GM21717 (cell line): ENCODE data around the gene ADPRHL1.
"Not testable (repeated sequence)": the region's sequence is repeated elsewhere in the genome, so short reads cannot be mapped to it uniquely, and the experiment has no call there.

Source experiments
- ATAC-seq: cut with Tn5 transposase; IDR thresholded peaks from one replicate; pipeline ENCODE4 v1.9.1; 2021; ENCODE audit warnings: mild to moderate bottlenecking, moderate library complexity; ENCODE audit not compliant: unreplicated experiment

Gene ADPRHL1

DNA sequence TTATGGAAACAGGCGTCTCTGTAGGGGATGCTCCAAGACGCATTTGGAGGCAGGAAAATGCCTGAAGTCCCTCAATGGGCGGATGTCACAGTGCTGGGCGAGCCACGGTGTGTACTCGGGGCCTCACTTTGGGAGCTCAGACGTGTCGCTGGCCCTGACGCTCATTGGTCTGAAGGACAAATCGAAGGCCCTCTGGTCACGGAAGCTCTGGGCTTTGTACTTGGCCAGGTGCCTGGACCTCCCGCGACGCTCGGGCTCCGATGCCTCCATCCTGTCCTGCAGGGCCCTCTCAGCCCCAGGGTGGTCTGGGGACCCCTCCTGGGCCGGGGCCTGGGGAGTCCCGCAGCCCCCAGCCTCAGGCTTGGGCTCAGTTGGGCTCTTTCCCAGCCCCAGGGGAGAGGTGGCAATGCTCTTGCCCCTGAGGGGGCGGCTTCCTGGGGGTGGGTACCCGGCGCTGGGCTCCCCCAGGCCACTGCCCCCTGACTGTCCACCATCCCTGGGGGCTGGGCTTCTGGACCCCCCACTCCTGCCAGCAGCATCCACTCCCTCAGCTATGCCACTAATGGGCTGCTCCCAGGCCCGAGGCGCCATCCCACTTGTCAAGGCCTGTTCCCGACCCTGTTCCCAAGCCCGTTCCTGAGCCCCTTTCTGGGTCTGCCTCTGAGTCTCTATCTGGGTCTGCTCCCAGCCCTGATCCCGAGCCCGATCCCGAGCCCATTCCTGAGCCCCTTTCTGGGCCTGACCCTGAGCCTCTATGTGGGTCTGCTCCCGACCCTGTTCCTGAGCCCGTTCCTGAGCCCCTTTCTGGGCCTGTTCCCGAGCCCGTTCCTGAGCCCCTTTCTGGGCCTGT, 49.8 kb downstream of the ADPRHL1 start:
- no peak for ATAC-seq

DNA sequence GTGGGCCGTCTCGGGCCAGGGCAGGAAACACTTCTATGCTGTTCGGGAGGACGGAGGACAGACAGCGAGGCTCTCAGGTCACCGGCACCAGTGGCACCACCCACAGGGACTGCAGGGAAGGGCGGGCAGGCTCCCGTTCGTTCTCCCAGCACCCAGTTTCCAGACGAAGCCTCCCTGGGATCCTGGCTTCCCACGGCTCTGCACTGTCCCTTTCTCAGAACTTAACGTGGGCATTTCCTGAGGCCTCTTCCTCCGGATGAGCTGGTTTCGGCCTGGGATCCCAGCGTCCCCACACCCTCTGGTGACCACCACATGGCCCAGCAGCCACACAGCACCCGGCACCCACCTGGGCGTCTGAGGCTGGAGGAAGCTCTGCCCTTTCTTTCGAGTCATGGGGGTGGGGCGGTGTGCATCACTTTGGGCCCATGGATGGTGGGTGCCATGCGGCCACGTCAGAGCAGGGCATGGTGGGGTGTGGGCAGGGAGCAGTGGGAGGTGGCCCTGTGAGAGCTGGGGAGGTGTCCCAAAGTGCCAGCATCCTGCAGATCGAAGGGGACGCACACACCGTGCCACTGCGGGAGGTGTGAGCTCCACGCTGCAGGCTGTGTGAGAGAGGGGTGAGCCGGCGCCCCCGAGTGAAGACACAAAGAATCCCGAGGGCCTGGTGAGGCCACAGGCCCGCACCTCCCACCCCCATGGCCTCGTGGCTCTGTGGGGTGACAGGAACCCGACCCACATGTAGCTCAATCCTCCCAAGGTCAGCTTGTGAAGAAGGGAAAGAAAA, 50.6 kb downstream of the ADPRHL1 start:
- ATAC-seq, result no peak

DNA sequence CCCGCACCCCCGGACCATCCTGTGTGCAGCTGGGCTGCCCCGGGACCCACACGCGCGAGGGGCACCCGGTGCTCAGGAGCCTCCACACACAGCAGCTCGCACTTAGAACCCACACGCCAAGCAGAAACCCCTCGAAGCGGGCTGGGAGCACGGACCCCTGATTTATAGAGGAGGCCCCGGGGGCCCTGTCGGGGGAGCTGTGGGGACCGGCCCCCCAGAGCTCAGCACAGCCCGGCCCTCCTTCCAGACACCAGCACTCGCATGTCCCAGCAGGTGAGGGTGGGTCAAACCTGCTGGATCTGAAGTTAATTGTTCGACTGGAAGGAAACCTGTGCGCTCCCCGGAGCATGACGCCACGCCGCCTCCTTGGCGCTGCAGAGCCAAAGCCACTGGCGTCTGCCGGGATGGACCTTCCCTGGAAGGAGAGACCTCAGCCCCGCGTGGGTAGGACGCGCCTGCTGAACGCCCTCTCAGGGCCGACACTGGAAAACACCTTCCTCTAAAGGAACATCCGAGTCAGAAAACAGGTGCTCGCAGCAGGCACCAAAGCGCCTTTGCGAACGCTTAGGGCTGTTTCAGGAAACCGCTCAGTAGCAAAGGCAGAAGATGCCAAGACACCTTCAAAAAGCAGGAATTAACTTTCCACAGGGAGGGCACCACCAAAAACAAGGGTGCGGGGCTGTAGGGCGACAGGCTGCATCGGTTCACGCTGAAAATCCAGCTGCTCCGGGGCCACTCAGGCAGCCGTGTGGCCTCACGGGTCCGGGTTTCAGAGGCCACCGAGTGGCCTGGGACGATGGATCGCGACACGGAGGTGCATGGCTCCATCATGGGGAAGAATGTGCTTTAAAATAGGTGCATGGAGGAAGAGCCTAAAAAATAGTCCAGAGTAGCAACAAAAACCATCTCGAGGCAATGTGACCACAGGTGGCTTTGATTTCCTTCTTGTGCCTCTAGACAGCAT, 51.6 kb downstream of the ADPRHL1 start:
- ATAC-seq, result no peak

DNA sequence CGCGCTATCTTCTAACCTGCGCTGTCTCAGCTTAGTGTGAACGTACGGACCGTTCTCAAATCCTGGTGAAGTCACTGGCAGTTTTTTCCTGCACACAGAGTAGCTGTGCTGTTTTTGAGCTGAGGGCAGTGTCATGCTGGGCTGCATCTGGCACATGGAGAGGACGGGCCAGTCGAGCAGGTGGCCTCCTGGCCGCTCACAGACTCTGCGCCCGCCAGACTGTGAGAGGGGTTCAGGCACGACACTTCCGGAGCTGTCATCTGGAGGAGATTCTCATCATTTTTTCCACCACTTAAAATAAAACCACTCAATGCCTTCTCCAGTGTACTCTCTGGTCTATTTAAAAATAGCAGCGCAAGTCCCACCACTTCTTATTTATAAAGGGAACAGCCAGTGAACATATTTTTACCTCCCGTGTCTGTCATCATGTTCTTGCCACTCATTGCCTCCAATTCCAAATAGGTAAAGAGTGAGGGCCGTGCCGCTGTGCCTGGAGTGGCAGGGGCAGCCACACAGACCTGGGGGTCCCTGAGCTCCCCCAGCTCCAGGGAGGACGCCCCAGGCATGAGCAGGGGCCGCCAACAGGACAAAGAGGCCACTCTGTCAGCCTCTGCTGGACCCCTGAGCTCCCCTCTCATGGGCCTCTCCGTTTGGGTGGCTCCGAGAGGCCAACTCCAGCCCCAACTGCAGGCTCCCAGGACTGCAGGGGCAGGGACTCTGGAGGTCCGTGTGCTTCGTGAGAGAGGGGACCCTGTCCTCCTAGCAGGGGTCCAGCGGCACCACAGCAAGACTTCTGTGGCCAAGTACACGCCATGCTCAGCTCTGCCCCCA, 52.5 kb downstream of the ADPRHL1 start:
- ATAC-seq, result no peak

DNA sequence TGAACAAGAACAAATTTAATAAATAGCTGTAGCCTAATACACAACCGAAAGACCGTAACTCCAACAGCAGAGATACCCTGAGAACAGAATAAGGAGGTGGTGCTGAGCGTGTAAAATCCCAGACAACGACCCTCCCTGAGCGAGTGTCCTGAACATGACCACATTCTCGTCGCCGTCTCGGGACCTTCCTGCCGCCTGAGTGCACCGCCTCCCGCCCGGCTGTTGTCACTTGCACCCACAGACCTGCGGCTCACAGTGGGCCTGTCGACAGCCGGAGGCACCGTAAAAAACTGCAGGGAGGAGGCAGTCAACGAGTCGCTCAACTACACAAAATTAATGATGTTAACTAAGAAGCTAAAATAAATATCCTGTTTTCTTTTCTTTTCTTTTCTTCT, 53.5 kb downstream of the ADPRHL1 start:
- no peak for ATAC-seq

DNA sequence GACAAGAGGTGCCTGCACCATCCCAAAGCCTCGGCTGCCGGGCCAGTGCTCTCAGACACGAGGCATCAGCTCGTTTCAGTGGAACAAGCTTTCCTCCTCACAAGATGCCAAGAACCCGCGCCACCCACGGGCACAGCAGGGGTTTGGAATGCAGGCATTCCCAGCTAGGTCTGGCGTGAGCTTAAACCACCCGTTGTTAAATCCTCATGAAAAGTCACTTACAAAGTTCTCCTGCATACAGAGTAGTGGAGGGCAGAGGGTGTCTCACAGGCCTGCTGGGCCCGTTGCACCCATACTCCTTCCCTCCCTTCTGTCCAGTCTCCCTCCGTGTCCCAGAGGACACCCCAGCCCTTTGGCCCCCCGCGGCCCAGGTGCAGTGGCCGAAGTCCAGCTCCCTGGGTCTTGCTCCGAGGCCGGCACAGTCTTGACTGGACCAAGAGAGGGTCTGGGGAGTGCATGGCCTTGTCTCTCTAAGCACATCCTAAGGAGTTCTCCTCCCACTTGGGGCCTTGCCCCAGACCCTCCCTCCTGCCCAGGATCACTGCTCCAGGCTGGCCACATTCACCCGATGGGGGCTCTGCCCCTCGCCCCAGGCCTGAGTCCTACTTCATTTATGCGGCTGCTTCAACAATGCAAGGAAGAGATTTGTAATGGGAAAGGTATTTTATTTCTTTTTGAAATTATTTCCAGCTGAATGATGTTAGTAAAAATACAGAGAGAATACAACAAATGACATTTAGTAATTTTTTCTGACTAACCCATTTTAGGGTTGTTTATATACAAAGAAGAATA, 54.1 kb downstream of the ADPRHL1 start:
- ATAC-seq, result no peak

DNA sequence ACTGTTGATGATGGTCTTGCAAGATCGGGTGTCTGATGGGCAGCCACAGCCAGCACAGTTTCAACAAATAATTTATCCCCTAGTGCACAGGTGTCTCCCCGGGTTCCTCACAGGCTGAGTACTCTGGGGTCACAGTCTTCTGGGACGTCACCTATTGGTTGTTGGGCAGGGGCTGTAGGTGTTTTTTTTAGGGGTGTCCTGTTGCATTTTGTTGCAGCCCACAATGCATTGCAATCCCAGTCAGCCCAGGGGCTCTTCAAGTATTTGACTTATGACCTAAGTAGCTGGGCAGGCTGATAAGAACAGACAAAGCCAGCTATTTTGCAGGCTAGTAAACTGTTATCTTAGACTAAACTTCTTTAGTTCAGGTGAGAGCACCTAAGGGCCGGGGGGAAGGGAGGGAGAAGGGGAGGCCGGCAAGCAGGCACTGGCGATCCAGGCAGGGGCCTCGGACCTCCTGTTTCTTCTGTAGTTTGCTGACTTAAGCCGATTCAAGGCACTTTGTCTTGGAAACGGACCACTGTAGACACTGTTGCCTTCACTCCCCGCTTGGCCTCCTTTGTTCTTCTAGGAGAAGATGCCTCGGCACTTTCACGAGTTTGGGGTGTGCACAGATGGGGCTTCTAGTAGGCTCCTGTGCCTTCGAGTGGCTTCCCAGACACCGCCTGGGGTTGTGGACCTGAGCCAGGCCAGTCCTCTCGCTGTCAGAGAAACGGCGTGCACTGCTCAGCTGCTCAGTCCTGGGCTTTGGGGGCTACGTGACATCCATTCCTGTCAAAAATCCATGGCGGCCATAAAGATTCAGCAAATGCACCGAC, 55.5 kb downstream of the ADPRHL1 start:
- no peak for ATAC-seq

DNA sequence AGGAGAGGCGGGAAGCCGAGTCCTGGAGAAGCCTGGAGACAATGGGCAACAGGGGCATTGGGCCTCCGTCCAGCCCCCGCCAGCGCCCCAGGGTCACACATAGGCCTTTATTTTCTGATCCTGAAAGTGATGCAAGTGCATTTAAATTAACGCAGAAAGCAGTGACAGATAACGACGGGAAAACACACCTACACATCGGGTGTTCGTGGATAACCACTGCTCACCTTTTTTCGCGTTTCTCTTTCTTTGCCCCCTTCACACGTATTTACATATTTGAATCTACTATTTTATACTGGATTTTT, 59.0 kb downstream of the ADPRHL1 start:
- ATAC-seq, result no peak

DNA sequence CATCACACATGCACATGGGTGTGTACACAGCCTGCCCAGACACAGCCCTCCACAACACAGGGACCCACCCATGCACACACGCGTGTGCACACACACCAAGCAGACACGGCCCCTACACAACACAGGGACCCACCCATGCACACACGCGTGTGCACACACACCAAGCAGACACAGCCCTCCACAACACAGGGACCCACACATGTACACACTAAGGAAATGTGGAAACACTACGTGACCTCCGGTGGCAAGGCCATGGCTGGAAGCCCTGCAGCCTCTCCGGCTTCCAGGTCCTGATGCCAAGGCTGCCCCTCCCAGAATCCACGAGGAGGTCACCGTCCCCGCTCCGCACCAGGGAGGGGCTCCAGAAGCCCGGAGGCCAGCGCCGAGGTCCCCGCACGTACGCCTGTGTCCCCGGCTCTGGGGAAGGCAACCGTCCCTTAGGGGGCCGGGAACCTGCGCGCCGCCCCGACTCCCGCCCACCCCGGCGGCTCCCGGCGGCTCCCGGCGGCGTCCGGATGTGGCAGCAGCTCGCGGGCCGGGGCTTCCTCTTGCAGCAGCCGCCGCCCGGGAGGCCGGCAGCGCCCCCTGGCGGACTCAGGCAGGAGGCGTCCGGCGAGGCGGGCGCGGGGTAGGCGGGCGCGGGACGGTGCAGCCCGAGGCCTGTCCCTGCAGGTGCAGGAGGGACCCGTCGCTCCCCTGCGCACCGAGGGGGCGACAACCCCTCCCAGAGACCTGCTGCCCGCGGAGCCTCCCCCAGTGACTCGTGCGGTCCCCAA, 59.5 kb downstream of the ADPRHL1 start:
- ATAC-seq, result peak; percentile 95

DNA sequence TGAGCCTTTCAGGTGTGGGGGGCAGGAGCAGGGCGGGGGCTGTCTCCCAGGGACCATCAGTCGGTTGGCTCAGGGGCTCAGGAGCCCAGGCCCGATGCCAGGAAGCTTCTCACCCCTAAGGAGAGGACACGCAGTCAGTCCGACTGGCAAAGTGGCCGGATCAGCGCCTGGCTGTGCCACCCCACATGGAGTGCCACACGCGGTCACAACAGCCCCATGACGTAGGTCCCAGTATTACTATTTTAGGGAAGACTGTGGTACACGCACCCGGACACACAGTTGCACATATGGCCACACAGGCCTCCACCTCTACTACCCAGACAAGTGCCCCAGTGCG, 60.1 kb downstream of the ADPRHL1 start:
- ATAC-seq, result no peak

DNA sequence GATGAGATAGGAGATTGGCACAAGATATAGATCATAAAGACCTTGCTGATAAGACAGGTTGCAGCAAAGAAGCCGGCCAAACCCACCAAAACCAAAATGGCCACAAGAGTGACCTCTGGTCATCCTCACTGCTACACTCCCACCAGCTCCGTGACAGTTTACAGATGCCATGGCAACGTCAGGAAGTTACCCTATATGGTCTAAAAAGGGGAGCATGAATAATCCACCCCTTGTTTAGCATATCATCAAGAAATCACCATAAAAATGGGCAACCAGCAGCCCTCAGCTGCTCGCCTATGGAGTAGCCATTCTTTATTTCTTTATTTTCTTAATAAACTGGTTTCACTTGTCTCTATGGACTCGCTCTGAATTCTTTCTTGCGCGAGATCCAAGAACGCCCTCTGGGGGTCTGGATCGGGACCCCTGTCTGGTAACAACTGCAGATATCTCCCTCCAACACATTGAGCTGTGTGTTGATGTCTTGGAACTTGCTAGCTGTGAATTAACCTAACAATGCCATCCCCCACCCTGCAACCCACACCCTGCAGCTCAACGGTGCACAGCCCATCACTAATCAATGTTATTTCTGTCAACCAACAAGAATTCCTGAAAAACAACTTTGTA, 62.3 kb downstream of the ADPRHL1 start:
- no peak for ATAC-seq

DNA sequence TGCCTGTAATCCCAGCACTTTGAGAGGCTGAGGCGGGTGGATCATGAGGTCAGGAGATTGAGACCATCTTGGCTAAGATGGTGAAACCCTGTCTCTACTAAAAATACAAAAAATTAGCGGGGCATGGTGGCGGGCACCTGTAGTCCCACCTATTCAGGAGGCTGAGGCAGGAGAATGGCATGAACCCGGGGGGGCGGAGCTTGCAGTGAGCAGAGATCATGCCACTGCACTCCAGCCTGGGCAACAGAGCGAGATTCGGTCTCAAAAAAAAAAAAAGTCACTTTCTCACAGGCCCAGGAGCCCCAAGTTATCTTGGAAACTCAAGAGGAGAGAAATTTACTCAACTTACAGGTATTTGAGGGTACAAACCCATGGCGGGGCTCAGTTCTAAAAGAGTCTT, 63.7 kb downstream of the ADPRHL1 start:
- ATAC-seq, result not testable (repeated sequence)

DNA sequence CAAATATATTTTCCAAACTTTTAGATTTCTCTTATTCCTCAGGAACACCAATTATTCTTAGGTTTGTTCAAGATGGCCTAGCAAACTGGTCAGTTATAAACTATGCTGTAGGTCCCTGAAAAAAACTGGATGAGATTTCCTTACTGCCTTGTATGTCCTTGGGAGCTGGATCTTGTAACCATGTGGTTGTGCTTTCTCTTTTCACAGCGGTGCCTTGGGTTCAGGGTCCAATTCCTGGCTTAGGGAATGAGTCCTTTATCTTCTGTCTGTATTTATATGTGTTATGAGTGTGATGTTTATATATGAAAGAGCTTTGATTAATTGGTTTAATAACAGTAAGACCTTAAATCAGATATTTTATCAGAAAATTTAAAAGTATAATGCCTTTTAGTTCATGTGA, 65.9 kb downstream of the ADPRHL1 start:
- no peak for ATAC-seq

DNA sequence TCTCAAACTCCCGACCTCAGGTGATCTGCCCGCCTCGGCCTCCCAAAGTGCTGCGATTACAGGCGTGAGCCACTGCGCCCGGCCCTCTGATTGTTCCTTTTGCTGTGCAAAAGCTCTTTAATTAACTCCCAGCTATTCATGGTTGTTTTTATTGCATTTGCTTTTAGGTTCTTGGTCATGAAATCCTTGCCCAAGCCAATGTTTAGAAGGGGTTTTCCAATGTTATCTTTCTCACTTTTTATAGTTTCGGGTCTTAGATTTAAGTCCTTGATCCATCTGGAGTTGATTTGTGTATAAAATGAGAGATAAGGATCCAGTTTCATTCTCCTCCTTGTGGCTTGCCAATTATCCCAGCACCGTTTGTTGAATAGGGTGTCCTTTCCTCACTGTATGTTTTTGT, 70.2 kb downstream of the ADPRHL1 start:
- no peak for ATAC-seq

DNA sequence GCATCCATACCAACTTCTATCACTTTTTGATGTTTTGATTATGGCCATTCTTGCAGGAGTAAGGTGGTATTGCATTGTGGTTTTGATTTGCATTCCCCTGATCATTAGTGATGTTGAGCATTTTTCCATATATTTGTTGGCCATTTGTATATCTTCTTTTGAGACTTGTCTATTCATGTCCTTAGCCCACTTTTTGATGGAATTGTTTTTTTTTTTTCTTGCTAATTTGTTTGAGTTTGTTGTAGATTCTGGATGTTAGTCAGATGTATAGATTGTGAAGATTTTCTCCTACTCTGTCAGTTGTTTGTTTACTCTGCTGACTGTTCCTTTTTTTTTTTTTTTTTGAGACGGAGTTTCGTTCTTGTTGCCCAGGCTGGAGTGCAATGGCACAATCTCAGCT, 70.7 kb downstream of the ADPRHL1 start:
- not testable (repeated sequence) for ATAC-seq

DNA sequence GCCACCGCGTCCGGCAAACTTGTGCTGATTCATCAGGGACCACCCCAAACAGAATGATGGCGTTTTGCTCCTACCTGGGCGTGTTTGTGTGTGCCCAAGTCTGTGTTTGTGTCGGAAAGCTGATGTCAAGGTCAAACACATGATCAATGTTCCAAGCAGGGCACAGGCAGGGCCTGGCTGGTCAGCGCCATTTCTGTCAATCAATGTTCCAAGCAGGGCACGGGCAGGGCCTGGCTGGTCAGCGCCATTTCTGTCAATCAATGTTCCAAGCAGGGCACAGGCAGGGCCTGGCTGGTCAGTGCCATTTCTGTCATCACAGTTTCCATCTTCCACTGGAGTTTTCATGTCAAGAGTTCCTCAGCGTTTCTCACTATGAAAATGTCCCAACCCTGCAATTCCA, 74.5 kb downstream of the ADPRHL1 start:
- no peak for ATAC-seq

DNA sequence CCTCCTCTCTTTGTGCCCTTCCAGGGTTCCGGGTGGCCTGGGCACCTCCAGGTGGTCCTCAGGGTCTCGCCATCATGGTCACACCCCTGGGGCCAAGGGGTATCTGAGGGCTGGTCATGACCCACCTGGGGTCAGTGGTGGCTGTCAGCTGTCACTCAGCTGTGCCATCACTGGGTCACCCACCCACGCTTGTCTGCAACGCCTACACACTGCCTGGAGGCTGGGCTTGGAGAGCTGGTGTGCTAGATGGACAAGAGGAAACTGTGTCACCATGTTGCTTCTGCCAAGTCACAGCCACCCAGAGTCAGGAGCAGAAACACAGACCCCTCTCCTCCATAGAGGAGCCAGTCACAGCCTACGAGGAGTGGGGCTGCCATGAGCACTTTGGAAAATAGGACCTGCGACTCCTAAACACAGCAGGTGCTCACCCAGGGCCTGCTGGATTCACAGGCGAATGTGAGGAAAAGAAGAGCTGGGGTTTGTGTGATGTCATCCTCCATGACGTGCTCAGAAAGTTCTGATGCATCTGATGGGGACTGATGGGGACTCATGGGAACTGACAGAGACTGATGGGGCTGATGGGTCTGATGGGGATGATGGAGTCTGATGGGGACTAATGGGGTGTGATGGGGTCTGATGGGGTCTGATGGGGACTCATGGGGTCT, 78.6 kb downstream of the ADPRHL1 start:
- no peak for ATAC-seq
